Measurements from ENCODE around the gene MTHFSD.

Gene MTHFSD

DNA sequence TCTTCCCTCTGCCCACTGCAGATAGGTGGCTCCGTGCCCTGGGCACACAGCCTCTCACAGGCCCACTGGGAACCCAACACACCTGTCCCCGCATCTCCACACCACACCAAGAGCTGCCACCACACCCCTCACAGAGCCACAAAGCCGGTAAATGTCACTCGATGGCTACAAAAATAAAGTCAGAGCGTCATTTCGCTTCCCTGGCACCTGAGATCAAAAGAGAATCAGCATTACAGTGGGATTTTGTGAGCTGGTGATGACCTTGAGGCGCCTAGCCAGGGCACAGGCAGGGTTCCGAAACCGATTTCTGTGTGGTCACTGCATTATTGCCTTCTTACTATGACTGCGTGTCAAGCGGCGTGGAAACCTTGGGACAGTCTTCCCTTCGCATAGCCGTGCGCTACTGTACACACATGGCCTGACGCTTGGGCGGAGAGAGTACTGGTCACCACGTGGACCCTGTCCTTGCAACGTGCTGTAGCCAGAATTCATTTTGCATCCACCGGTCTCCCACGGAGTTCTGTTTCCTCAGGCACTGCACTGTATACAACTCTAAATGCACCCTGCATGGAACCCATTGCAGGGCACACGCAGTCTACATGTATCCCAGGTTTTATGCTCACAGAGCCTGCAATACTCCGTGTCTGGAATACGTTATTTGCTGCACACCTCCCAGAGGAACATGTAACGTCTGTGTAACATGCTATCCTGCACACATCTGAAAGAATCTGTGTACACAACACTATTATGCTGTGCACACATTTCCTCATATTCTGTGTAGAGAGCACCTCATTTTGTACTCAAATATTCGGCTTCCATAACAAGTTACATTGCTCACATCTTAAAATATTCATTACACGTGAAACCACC lies 50.5 kb downstream of the MTHFSD start:
- DNase-seq (ENCODE audit: extremely low read depth, low read depth) = no peak
- TF ChIP-seq, protein P1, sequence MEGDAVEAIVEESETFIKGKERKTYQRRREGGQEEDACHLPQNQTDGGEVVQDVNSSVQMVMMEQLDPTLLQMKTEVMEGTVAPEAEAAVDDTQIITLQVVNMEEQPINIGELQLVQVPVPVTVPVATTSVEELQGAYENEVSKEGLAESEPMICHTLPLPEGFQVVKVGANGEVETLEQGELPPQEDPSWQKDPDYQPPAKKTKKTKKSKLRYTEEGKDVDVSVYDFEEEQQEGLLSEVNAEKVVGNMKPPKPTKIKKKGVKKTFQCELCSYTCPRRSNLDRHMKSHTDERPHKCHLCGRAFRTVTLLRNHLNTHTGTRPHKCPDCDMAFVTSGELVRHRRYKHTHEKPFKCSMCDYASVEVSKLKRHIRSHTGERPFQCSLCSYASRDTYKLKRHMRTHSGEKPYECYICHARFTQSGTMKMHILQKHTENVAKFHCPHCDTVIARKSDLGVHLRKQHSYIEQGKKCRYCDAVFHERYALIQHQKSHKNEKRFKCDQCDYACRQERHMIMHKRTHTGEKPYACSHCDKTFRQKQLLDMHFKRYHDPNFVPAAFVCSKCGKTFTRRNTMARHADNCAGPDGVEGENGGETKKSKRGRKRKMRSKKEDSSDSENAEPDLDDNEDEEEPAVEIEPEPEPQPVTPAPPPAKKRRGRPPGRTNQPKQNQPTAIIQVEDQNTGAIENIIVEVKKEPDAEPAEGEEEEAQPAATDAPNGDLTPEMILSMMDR (IDR thresholded peaks at IDR 0.05; ENCODE audit: low read depth, low read length) = no peak

DNA sequence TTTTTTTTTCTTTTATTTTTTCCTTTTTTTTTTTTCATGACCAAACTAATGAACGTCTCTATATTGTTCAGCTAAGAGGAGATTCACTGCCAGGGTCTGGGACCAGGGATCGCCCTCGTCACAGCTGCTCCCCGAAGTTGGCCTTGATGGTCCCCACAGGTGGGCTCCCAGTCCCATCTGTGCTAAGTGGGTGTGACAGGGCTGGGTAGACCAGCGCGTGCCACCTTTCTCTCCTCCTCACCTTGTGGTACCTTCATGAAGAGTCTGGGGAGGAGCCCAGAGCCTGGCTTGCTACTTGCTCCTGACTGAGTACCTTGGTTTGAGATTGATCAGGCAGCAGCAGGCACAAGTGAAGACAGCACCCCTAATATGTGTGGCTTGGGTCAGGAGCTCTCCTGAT lies 51.2 kb downstream of the MTHFSD start:
- DNase-seq (ENCODE audit: extremely low read depth, low read depth) = no peak
- TF ChIP-seq, protein P1 (IDR thresholded peaks at IDR 0.05; ENCODE audit: low read depth, low read length) = no peak

DNA sequence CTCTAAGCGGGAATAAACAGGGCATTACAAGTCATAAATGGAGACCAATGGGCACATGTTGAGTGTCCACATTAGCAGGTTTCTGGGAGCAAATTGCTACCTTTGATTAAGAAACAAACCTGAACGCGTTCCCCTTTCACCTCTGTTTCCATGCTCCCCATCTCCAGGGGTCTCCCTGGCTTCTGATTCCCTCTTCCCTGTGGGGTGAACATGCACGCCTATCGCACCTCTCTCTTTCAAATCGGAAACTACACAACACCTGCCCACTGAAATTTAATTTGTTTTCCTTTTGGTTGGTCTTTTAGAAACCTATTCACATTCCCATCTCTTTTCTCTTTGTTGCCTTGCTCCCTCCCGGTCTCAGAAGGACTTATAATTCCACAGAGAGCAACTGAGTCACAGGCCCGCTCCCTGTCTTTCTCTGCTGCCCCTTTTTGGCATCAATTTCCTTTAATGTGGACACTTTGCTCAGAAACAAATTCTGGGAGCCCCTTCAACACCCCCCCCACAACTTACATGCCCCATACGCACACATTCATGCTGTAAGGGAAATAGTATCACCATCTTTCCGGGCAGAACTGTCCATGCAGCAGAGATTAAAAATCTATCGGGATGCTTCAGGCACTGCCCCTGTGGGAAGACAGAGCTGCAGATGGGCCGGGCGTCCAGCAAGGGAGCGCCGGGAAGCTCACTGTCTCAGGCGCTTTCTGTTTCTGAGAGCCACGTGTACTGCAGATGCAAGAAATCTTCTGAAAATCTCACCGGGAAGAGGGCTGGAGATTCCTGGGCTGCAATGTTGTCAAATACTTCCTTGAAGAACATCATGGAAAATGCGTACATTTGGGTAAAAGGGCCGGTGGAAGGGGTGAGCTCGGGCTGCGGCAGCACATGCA lies 51.9 kb downstream of the MTHFSD start:
- DNase-seq (ENCODE audit: extremely low read depth, low read depth) = no peak
- TF ChIP-seq, protein P1 (IDR thresholded peaks at IDR 0.05; ENCODE audit: low read depth, low read length) = no peak

DNA sequence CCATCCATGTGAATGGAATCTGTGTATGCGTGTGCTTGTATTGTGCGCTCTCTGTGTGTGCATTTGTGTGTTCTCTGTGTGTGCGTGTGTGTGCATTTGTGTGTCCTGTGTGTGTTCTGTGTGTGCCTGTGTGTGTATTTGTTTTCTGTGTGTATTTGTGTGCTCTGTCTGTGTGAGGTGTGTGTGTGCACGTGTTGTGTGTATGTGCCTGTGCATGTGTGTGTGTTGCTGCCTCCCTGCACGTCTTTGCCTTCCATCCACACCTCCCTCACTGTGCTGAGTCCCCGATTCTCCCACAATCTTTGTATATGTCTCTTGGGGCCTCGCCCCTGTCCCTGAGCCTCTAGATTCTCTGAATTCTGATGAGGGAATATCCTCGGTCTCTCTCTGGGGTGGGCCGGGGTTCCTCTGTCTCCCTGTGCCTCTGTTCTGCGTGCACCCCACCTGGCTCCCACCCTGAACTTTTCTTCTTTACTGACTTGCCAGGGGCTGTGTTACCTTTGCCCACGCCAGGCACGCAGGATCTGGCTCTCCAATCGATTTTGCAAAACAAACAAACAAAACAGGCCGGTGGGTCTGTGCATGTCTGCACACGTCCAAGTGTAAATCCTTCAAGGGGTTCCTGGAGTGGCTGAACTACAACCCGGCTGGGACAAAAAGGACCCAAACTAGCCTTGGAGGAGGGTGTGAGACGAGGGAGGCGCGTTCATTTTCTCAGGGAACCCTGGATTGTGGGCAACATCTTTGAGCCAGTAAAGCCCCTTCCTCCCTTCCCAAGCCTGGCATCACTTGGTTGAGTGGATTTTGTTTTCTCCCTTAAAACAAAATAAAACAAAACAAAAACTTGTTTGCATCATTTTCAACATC lies 52.8 kb downstream of the MTHFSD start:
- TF ChIP-seq, protein P1 (IDR thresholded peaks at IDR 0.05; ENCODE audit: low read depth, low read length) = no peak
- DNase-seq (ENCODE audit: extremely low read depth, low read depth) = no peak

DNA sequence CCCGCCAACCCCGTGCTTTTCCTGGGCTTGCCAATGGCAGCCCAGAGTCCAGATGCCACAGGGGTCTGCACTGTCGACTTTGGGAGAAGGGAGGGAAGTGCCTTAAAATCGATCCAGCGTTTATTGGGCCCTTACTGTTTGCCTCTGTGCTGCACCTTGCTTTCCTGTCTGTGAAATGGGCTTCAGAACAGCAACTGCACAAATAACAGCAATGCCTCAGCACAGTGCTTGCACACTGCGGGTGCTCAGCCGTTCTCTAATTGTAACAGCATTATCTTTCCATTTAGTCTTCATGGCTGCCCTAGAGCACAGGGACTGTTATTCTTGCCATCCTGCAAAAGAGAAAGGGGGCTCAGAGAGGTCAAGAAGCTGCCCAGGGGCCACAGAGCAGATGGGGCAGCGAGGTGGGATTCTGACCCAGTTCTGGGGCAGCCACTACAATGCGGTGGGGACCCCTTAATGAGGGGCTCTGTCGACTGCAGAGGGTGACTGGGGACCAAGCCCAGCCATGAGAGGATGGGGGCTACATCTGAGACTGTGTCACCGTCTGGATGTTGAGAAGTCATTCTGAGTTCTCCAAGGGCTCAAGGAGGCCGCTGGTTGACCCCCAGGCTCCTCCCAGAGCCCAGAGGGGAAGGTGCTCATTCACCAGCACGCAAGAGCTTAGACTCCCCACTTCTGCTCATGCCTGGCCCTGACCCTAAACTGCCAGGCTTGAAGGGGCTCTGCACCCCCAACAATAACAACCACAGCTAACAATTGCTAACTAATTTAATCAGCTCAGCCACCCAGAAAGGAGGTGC lies 54.1 kb downstream of the MTHFSD start:
- DNase-seq (ENCODE audit: extremely low read depth, low read depth) = no peak
- TF ChIP-seq, protein P1 (IDR thresholded peaks at IDR 0.05; ENCODE audit: low read depth, low read length) = no peak

DNA sequence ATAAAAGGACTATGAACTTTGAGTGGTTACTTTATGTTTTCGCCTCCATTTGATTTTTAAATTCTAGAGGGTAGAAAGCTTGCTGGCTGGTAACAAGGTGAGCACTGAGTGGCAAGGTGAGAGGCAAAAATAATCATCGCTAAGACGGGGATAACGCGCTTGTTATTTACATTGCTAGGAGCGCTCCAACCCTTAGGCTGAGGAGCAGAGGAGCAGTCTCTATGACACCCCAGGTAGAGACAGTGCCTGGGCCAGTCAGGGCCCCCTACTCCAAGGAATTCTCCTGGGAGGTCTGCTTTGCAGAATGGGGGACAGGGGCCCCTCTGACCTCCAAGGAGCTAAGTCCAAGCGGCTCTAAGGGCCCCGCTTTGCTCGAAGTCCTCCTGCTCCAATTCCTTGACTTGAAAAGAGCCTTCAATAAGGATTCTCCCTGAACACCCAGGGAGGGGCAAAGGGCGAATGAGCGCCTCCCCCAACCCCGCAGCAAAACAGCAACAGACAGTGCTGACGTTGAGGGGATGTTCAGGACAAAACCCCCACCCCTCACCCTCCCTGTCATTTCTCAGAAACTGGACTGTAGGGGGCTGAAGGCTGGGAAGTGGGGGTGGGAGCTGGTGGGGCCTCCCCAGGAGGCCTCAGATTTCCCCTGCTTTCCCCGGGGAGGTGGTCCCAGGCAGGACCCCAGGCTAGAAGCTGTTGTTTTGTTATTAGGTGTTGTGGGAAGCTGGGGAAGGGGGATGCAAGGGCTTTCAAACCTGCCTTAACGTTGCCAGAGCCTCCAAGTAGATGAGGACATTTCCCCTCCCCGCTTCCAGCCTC lies 54.9 kb downstream of the MTHFSD start:
- DNase-seq (ENCODE audit: extremely low read depth, low read depth) = no peak
- TF ChIP-seq, protein P1 (IDR thresholded peaks at IDR 0.05; ENCODE audit: low read depth, low read length) = no peak
